ENCODE measurements around the gene EHD3. TPM values are rescaled to one million over a fixed set of nuclear protein-coding genes. Genes with fewer than 3 reads are reported as not detected.

EHD3 gene
- total RNA-seq, 2 experiments from 2014 or later: 0.67 to 0.74 TPM

DNA sequence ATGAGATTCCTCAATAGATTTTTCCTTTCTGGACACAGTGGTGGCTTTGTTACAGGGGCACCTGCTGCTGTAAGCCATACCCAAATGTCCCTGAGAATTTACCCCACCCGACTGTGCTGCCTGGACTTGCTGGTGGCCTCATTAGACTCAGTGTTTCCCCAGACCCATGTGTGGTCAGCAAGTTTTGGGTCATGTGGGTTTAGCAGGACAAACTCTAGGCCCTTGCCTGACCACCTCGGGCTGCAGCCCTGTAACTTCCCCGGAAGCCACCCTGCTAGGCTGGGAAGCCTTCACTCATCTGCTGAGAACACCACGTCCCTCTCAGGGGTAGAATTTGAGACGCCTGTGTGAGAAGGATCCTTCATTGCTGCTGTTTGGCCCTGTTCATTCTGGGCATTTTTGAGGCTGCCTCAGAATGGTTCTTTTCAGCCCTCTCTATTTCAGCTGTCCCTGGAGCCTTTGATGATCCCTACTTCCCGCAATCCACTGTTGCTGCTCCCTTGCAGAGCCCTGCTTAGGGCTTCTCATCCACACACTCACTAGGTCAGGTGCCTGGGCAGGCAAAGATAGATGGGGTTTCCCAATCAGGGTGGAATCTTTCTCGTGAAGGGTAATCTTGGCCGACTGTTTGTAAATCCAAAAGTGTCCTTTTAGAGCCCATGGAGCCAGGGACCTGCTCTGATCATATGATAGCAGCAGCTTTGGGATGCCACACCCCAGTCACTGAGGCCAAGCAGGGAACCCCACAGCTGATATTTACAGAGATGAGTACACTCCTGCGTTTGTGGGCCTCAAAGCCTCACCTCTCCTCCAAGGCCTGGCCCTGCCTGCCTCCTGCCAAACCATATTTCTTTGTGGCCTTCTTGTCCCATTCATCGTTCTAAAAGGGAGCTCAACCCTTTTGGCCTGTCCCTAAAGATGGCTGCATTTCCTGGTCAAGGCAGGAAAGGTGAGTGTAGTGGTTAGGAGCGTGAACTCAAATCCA is 6.7 kb downstream of the EHD3 start:
- intact Hi-C loops (cut with micrococcal nuclease): no loop called here
- peaks cover 2% of the 10 kb centered on the region for H3K36me3 Mint-ChIP-seq (ENCODE audit: low read depth)
- H3K4me1 Mint-ChIP-seq (ENCODE audit: low read depth): no peaks in the 10 kb centered on the region
- no peaks in the 10 kb centered on the region for H3K9me3 Mint-ChIP-seq
- CTCF ChIA-PET: no interaction called here
- DNase-seq: no peak
- H3K27ac Mint-ChIP-seq: no peak overlapping the region
- no peak overlapping the region for H3K4me3 Mint-ChIP-seq
- H3K27me3 Mint-ChIP-seq (ENCODE audit: low read depth): no peaks in the 10 kb centered on the region

GRCh38 chr2:31241625-31242270 is 7.8 kb downstream of the EHD3 start:
- Mint-ChIP-seq H3K36me3 (ENCODE audit: low read depth) (peaks cover 2% of the 10 kb centered on the region), H3K27me3 (ENCODE audit: low read depth) (no peaks in the 10 kb centered on the region), H3K4me1 (ENCODE audit: low read depth) (no peaks in the 10 kb centered on the region), H3K9me3 (no peaks in the 10 kb centered on the region), H3K27ac (no peak overlapping the region), H3K4me3 (no peak overlapping the region)
- DNase-seq: no peak
- intact Hi-C loops (cut with micrococcal nuclease): no loop called here
- CTCF ChIA-PET: no interaction called here

DNA sequence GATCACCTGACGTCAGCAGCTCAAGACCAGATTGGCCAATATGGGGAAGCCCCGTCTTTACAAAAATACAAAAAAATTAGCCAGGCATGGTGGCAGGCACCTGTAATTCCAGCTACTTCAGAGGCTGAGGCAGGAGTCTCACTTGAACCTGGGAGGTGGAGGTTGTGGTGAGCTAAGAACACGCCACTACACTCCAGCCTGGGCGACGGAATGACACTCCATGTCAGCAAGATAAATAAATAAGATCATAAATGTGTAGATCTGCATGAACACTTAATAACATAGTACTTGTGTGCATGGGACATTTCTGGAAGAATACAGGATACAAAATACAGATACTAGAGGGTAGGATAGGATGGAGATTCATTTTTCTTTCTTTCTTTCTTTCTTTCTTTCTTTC is 9.1 kb downstream of the EHD3 start:
- DNase-seq: no peak
- no peaks in the 10 kb centered on the region for H3K4me1 Mint-ChIP-seq (ENCODE audit: low read depth)
- intact Hi-C loops (cut with micrococcal nuclease): no loop called here
- peaks cover 2% of the 10 kb centered on the region for H3K36me3 Mint-ChIP-seq (ENCODE audit: low read depth)
- H3K27ac Mint-ChIP-seq: no peak overlapping the region
- H3K4me3 Mint-ChIP-seq: no peak overlapping the region
- CTCF ChIA-PET: interaction anchor here (0.5 to 1.1 kb wide), 2 partner anchors 90 to 737 kb away, joined by 3 to 4 read pairs; no protein-coding TSS in a partner anchor
- H3K9me3 Mint-ChIP-seq: no peaks in the 10 kb centered on the region
- H3K27me3 Mint-ChIP-seq (ENCODE audit: low read depth): no peaks in the 10 kb centered on the region

DNA sequence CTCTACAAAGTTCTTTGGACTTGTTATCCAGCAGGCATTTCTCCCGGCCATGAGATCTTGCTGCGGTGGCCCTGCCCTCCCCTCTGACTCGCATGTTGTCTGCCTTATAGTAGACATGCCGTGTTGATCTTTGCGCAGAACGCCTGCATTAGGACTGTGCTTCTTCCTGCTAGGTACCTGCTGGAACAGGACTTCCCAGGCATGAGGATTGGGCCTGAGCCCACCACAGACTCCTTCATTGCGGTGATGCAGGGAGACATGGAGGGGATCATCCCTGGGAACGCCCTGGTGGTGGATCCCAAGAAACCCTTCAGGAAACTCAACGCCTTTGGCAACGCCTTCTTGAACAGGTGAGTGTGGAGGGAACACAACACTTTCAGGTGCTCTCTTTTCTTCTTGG is 10.1 kb downstream of the EHD3 start:
- Mint-ChIP-seq H3K9me3 (no peaks in the 10 kb centered on the region), H3K4me1 (ENCODE audit: low read depth) (no peaks in the 10 kb centered on the region), H3K27me3 (ENCODE audit: low read depth) (no peaks in the 10 kb centered on the region), H3K27ac (no peak overlapping the region), H3K36me3 (ENCODE audit: low read depth) (peaks cover 2% of the 10 kb centered on the region), H3K4me3 (no peak overlapping the region)
- DNase-seq: no peak
- intact Hi-C loops (cut with micrococcal nuclease): no loop called here
- CTCF ChIA-PET: no interaction called here

GRCh38 chr2:31246184-31246852 is 12.4 kb downstream of the EHD3 start:
- Mint-ChIP-seq H3K27ac (no peak overlapping the region), H3K4me1 (ENCODE audit: low read depth) (no peaks in the 10 kb centered on the region), H3K9me3 (no peaks in the 10 kb centered on the region), H3K36me3 (ENCODE audit: low read depth) (peaks cover 2% of the 10 kb centered on the region), H3K27me3 (ENCODE audit: low read depth) (no peaks in the 10 kb centered on the region), H3K4me3 (no peak overlapping the region)
- intact Hi-C loops (cut with micrococcal nuclease): no loop called here
- DNase-seq: no peak
- CTCF ChIA-PET: no interaction called here

GRCh38 chr2:31247711-31248110 is 13.8 kb downstream of the EHD3 start:
- H3K27me3 Mint-ChIP-seq (ENCODE audit: low read depth): no peaks in the 10 kb centered on the region
- H3K27ac Mint-ChIP-seq: no peak overlapping the region
- CTCF ChIA-PET: no interaction called here
- no peak overlapping the region for H3K4me3 Mint-ChIP-seq
- intact Hi-C loops (cut with micrococcal nuclease): no loop called here
- H3K36me3 Mint-ChIP-seq (ENCODE audit: low read depth): peaks cover 2% of the 10 kb centered on the region
- H3K9me3 Mint-ChIP-seq: no peaks in the 10 kb centered on the region
- no peak for DNase-seq
- H3K4me1 Mint-ChIP-seq (ENCODE audit: low read depth): no peaks in the 10 kb centered on the region

DNA sequence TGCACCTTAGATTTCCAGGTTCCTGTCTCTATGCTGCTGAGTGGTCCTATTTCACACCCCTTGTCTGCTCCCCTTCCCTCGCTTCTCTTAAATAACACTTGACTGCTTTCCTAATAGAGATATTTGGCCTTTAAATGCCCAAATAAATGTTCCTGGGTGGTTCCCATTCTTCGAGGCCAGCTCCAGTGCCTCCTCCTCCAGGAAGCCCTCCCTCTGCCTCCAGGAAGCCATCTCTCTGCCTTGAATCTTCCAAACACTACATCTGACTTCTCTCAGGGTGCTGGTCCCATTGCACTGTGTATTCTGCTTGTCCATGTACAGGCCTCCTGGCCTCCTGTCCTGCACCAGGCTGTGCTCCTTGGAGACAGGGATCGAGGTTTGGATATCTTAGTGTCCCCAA is 14.2 kb downstream of the EHD3 start:
- peaks cover 2% of the 10 kb centered on the region for H3K36me3 Mint-ChIP-seq (ENCODE audit: low read depth)
- no peaks in the 10 kb centered on the region for H3K9me3 Mint-ChIP-seq
- H3K4me1 Mint-ChIP-seq (ENCODE audit: low read depth): no peaks in the 10 kb centered on the region
- CTCF ChIA-PET: no interaction called here
- H3K27me3 Mint-ChIP-seq (ENCODE audit: low read depth): no peaks in the 10 kb centered on the region
- no peak overlapping the region for H3K4me3 Mint-ChIP-seq
- no peak for DNase-seq
- intact Hi-C loops (cut with micrococcal nuclease): no loop called here
- no peak overlapping the region for H3K27ac Mint-ChIP-seq

GRCh38 chr2:31249009-31249690 is 15.2 kb downstream of the EHD3 start:
- no peak overlapping the region for H3K27ac Mint-ChIP-seq
- no peaks in the 10 kb centered on the region for H3K4me1 Mint-ChIP-seq (ENCODE audit: low read depth)
- CTCF ChIA-PET: no interaction called here
- no peak for DNase-seq
- H3K9me3 Mint-ChIP-seq: no peaks in the 10 kb centered on the region
- no peaks in the 10 kb centered on the region for H3K27me3 Mint-ChIP-seq (ENCODE audit: low read depth)
- peaks cover 2% of the 10 kb centered on the region for H3K36me3 Mint-ChIP-seq (ENCODE audit: low read depth)
- H3K4me3 Mint-ChIP-seq: no peak overlapping the region
- intact Hi-C loops (cut with micrococcal nuclease): no loop called here

DNA sequence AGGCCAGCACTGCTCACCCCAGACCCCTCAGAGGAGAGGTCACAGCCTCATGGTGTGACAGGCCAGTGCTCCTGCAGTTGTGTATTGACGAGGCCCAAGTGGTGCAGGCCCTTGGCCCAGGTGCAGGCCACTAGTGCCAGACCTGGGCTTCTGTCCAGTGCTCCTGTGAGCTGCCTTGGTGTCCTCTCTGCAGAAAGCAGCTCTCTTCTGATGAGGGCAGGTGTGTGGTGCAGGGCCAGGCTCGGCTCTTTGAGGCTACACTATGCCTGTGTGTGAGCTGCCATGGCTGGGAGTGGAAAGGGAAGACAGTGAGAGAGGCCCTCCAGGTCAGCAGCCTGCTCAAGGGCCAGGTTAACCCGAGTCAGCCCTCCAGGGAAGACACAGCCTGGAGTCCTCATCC is 17.1 kb downstream of the EHD3 start:
- CTCF ChIA-PET: no interaction called here
- no peaks in the 10 kb centered on the region for H3K4me1 Mint-ChIP-seq (ENCODE audit: low read depth)

GRCh38 chr2:31251851-31252250 is 17.9 kb downstream of the EHD3 start:
- no peak overlapping the region for H3K27ac Mint-ChIP-seq
- H3K36me3 Mint-ChIP-seq (ENCODE audit: low read depth): no peaks in the 10 kb centered on the region
- no peak for DNase-seq
- H3K4me3 Mint-ChIP-seq: no peak overlapping the region
- intact Hi-C loops (cut with micrococcal nuclease): no loop called here
- no peaks in the 10 kb centered on the region for H3K27me3 Mint-ChIP-seq (ENCODE audit: low read depth)
- no peaks in the 10 kb centered on the region for H3K4me1 Mint-ChIP-seq (ENCODE audit: low read depth)
- CTCF ChIA-PET: no interaction called here
- H3K9me3 Mint-ChIP-seq: no peaks in the 10 kb centered on the region

More for the DNA sequence above, 17.1 kb downstream of the EHD3 start:
- H3K27me3 Mint-ChIP-seq (ENCODE audit: low read depth): no peaks in the 10 kb centered on the region
- intact Hi-C loops (cut with micrococcal nuclease): no loop called here
- H3K4me3 Mint-ChIP-seq: no peak overlapping the region
- DNase-seq: no peak
- no peaks in the 10 kb centered on the region for H3K9me3 Mint-ChIP-seq
- H3K27ac Mint-ChIP-seq: no peak overlapping the region
- no peaks in the 10 kb centered on the region for H3K36me3 Mint-ChIP-seq (ENCODE audit: low read depth)

DNA sequence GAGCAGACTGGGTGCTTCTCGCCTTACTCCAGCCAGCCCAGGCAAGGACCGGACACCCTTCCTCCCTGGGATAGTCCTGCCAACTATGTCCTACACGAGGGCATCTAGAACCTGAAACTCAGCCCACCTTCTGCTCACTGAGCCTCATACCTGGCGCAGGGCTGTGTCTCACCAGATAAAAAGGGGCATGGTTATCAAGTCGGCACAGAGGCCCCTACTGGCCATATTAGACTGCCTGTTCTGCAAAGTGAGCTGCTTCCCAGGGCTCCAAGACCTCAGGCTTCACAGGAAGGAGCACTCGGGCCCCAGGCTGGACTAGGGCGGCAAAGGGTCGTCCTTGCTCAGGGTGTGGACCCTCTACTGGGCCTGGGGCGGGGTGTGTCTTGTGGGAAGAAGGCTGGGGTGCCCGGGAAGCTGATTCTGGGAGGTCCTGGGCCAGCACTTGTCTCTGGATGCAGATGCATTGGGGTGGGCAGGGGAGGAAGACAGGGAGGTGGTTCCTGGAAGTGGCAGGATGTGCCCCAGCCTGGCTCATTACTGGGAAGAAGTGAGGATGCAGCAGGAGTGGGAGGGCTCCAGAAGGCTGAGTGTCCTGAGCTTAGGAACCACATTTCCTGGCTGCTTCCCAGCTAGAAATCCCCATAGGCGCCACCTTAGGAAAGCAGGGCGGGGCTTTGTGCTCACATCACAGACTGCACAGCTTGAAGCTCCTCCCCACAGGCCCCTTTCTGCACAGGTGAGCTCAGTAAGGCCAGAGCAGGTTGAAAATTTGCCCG is 19.6 kb downstream of the EHD3 start:
- Mint-ChIP-seq H3K36me3 (ENCODE audit: low read depth) (no peaks in the 10 kb centered on the region), H3K27me3 (ENCODE audit: low read depth) (no peaks in the 10 kb centered on the region), H3K27ac (no peak overlapping the region), H3K4me1 (ENCODE audit: low read depth) (no peaks in the 10 kb centered on the region), H3K9me3 (no peaks in the 10 kb centered on the region), H3K4me3 (no peak overlapping the region)
- intact Hi-C loops (cut with micrococcal nuclease): no loop called here
- no peak for DNase-seq
- CTCF ChIA-PET: no interaction called here

Data from activated naive CD4-positive, alpha-beta T cell treated with anti-CD3 and anti-CD28 coated beads for 36 hours (primary cell).